NCI-H345 treated with DMSO at 0.1 percent for 48 hours (cell line): ENCODE results near the gene HBM.
"Not testable (repeated sequence)": the region's sequence is repeated elsewhere in the genome, so short reads cannot be mapped to it uniquely, and the experiment has no call there.

Source experiments
- DNase-seq: peaks from one replicate; lab custom pipeline; 2025; ENCODE audit not compliant: unreplicated experiment; lab: John Stamatoyannopoulos, UW

HBM gene

GRCh38 chr16:144797-145252 is 21.0 kb upstream of the HBM start:
- no peak for DNase-seq

DNA sequence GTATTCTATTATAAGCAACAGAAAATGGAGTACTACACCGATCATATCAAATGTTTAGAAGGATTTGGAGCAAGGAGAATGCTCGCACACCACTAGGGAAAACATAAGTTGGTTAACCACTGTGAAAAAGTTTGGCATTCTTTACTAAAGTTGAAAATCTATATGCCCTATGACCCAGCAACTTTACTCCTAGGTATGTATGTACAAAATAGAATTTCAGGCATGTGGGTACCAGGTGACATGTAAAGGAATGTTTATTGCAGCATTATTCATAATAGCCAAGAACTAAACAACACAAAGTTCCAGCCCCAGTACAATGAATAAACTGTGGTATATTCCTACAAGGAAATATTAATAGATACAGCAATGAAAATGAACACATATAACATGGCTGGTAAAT is 19.1 kb upstream of the HBM start:
- DNase-seq, result no peak

DNA sequence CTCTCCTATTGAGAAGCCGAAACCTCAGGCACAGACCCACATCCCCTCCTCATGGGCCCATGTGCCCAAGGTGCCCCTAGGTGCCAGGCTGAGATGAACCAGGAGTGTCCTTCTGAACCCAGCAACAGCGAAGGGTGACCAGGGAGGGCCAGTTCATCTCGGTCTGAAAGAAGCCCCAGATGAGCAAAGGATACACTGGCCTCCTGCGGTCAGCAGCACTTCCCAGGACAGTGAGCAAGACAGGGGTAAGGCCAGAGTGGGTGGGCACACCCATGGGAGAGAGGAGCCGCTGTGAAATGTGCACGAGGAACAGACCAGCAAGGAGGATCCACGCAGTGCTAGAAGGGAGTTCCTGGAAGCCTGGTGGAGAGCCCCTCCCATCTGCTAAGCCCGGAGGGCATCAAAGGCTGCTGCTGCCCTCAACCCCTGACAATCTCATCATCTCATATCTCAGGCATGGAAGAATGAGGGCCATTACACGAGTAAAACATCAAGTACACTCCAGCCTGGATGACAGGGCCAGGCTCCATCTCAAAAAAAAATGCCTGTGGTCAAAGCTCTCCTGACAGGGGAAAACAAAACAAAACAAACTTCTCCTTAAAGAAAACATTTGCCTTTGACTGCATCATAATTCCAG is 16.6 kb upstream of the HBM start:
- no peak for DNase-seq

GRCh38 chr16:152141-153128 is 13.3 kb upstream of the HBM start, which contains the start of gene HBZ:
TSS of gene HBZ (plus strand) at chr16:152644. CDS start at chr16:152910, 266 bp downstream.
- no peak for DNase-seq

DNA sequence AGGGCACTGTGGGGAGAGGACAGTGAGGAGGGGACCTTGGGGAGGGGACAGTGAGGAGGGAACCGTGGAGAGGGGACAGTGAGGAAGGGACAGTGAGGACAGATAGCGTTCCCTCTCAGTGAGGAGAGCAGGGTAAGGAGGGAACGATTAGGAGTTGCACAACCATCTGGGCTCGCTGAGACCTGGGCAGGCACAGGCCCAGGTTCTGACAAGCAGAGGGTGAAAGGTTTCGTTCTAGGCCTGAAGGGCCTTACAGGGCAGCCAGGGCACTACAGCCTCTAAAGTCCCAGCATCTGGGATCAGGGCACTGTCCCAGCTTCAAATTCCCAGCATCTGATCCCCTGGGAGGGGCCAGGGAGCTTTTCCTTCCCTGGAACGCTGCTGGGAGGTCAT is 12.7 kb upstream of the HBM start:
- not testable (repeated sequence) for DNase-seq

GRCh38 chr16:153550-154216 is 12.1 kb upstream of the HBM start:
- DNase-seq, result not testable (repeated sequence)

DNA sequence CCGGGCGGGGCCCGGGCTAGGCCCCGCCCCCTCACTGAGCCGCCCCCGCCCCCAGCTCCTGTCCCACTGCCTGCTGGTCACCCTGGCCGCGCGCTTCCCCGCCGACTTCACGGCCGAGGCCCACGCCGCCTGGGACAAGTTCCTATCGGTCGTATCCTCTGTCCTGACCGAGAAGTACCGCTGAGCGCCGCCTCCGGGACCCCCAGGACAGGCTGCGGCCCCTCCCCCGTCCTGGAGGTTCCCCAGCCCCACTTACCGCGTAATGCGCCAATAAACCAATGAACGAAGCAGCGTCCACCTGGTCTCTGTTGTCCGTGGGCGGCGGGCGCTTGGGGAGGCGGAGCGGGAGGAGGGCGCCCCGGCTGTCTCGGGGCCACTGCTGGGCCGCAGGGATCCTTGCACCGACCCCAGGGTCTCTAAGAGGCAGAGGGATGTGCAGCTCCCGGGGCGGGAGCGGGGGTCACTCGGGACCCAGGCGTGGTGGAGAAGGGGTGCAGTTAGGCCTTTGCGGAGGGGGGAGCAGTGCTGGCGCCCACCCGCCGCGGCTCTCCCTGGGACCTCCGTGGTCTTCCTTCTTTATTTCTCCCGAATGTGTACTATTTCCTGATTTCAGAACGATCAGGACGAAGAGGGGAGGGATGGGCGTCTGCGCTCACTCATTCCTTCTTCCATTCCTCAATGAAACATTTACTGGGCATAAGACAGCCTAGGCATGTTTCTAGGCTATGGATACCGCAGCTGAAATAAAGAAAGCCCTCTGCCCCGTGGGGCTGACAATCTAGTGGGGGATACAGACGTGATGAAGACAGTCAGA is 11.4 kb upstream of the HBM start:
- DNase-seq, result no peak

- DNase-seq, result no peak
Measured at GRCh38 chr16:155031-155398, 10.8 kb upstream of the HBM start.

DNA sequence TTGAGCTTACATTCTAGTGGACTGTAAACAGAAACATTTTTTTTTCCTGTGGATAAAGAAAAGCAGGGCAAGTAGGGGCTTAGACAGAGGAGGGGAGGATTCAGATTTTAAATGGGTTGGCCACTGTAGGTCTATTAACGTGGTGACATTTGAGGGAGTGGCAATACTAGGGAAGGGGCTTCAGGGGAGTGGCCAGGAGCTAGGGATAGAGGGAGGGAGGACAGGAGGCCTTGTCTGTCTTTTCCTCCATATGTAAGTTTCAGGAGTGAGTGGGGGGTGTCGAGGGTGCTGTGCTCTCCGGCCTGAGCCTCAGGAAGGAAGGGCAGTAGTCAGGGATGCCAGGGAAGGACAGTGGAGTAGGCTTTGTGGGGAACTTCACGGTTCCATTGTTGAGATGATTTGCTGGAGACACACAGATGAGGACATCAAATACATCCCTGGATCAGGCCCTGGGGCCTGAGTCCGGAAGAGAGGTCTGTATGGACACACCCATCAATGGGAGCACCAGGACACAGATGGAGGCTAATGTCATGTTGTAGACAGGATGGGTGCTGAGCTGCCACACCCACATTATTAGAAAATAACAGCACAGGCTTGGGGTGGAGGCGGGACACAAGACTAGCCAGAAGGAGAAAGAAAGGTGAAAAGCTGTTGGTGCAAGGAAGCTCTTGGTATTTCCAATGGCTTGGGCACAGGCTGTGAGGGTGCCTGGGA is 6.5 kb upstream of the HBM start:
- DNase-seq, result no peak

DNA sequence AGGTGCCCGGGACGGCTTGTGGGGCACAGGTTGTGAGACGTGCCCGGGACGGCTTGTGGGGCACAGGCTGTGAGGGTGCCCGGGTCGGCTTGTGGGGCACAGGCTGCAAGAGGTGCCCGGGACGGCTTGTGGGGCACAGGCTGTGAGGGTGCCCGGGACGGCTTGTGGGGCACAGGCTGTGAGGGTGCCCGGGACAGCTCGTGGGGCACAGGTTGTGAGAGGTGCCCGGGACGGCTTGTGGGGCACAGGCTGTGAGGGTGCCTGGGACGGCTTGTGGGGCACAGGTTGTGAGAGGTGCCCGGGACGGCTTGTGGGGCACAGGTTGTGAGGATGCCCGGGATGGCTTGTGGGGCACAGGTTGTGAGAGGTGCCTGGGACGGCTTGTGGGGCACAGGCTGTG is 5.5 kb upstream of the HBM start:
- DNase-seq, result not testable (repeated sequence)

DNA sequence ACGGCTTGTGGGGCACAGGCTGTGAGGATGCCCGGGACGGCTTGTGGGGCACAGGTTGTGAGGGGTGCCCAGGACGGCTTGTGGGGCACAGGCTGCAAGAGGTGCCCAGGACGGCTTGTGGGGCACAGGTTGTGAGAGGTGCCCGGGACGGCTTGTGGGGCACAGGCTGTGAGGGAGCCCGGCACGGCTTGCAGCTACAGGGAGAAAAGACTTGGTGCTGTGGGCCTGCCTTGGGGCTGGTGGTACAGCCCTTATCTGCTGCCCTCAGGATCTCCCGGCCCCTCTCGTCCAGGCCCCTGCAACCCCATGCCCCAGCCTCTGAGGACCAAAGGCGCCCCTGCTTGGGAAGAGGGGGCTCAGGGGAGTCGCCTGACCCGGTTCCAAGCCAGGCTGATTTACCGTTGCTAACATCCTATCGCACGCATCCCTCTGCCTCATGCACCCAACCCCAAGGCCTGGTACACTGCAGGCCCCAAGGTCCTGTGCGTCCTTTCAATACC is 5.0 kb upstream of the HBM start:
- no peak for DNase-seq

- no peak for DNase-seq
Measured at GRCh38 chr16:162271-162991, 3.3 kb upstream of the HBM start.

GRCh38 chr16:163139-163538 is 2.6 kb upstream of the HBM start:
- DNase-seq, result not testable (repeated sequence)

DNA sequence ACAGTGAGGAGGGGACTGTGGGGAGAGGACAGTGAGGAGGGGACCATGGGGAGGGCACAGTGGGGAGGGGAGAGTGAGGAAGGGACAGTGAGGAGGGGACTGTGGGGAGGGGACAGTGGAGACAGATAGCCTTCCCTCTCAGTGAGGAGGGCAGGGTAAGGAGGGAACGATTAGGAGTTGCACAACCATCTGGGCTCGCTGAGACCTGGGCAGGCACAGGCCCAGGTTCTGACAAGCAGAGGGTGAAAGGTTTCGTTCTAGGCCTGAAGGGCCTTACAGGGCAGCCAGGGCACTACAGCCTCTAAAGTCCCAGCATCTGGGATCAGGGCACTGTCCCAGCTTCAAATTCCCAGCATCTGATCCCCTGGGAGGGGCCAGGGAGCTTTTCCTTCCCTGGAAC is 2.1 kb upstream of the HBM start:
- not testable (repeated sequence) for DNase-seq

GRCh38 chr16:164134-164823 is 1.5 kb upstream of the HBM start:
- DNase-seq, result not testable (repeated sequence)

DNA sequence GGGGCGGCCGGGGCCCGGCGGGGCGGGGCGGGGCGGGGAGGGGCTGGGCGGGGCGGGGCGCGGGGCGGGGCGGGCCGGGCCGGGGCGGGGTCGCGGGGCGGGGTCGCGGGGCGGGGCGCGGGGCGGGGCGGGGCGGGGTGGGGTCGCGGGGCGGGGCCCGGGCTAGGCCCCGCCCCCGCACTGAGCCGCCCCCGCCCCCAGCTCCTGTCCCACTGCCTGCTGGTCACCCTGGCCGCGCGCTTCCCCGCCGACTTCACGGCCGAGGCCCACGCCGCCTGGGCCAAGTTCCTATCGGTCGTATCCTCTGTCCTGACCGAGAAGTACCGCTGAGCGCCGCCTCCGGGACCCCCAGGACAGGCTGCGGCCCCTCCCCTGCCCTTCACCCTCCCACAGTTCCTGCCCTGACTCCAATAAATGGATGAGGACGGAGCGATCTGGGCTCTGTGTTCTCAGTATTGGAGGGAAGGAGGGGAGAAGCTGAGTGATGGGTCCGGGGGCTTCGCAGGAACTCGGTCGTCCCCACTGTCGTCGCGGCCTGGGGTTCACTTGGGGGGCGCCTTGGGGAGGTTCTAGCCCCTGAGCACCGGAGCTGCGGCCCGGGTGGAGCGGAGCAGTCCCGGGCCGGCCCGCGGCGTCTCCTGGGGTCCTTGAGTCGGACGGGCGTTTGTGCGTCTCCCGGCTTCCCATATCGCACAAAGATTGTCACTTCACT is 795 bp upstream of the HBM start:
- DNase-seq, result no peak

DNA sequence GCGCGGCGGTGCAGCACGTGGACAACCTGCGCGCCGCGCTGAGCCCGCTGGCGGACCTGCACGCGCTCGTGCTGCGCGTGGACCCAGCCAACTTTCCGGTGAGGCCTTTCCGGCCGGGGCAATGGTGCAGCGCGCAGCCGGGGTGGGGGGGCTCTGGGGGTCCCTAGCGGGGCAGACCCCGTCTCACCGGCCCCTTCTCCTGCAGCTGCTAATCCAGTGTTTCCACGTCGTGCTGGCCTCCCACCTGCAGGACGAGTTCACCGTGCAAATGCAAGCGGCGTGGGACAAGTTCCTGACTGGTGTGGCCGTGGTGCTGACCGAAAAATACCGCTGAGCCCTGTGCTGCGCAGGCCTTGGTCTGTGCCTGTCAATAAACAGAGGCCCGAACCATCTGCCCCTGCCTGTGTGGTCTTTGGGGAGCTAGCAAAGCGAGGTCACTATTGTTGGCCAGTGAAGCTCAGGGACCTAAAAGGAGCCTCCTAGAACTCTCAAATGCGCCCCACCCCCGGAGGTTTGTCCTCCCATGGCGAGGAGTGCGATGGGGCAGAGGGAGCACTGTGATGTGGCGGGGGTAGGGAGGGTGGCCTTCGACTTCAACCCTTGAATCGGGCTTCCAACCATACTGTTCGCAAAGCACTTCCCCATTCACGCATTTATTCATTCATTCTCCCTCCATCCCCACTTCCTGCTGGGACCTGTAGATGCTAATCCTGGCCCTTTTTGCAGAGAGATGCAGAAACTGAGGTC is 770 bp downstream of the HBM start:
- no peak for DNase-seq
